ENCODE measurements around the gene RSPH1.

The RSPH1 gene

GRCh38 chr21:42496120-42496838, at the start of gene RSPH1:
Gene RSPH1 (minus strand): TSS chr21:42496224. CDS start chr21:42496186, 38 bp downstream.
- DNase-seq = peak; percentile 99

- DNase-seq = no peak
Measured at GRCh38 chr21:42545745-42546144, 49.7 kb upstream of the RSPH1 start.

- DNase-seq = no peak
Measured at GRCh38 chr21:42545317-42545716, 49.3 kb upstream of the RSPH1 start.

- DNase-seq = no peak
Measured at GRCh38 chr21:42544544-42544943, 48.5 kb upstream of the RSPH1 start.

- no peak for DNase-seq
Measured at GRCh38 chr21:42543106-42543847, 47.3 kb upstream of the RSPH1 start.

GRCh38 chr21:42542596-42542995, 46.6 kb upstream of the RSPH1 start:
- no peak for DNase-seq

GRCh38 chr21:42542196-42542595, 46.2 kb upstream of the RSPH1 start:
- DNase-seq = no peak

- DNase-seq = no peak
Measured at GRCh38 chr21:42541618-42542017, 45.6 kb upstream of the RSPH1 start.

GRCh38 chr21:42541174-42541573, 45.1 kb upstream of the RSPH1 start:
- no peak for DNase-seq

GRCh38 chr21:42540396-42540795, 44.4 kb upstream of the RSPH1 start:
- no peak for DNase-seq

GRCh38 chr21:42539931-42540343, 43.9 kb upstream of the RSPH1 start:
- DNase-seq = no peak

GRCh38 chr21:42539342-42539741, 43.3 kb upstream of the RSPH1 start:
- no peak for DNase-seq

GRCh38 chr21:42538479-42539275, 42.7 kb upstream of the RSPH1 start:
- no peak for DNase-seq

- DNase-seq = no peak
Measured at GRCh38 chr21:42537106-42537742, 41.2 kb upstream of the RSPH1 start.

- DNase-seq = no peak
Measured at GRCh38 chr21:42536601-42537000, 40.6 kb upstream of the RSPH1 start.

- DNase-seq = peak; percentile 64
Measured at GRCh38 chr21:42535602-42536171, 39.7 kb upstream of the RSPH1 start.

- no peak for DNase-seq
Measured at GRCh38 chr21:42534421-42535378, 38.7 kb upstream of the RSPH1 start.

- DNase-seq = no peak
Measured at GRCh38 chr21:42533963-42534355, 37.9 kb upstream of the RSPH1 start.

- DNase-seq = no peak
Measured at GRCh38 chr21:42533306-42533962, 37.4 kb upstream of the RSPH1 start.

- DNase-seq = peak; percentile 65
Measured at GRCh38 chr21:42532466-42533181, 36.6 kb upstream of the RSPH1 start.
